Memory B cell (primary cell): Measurements from ENCODE around the gene SDF4.

ENCODE experiments used
- ATAC-seq: fragments of 150-1000 bp; cut with Tn5 transposase; 2 replicates; pipeline ENCODE4 v1.10.0; 2021; ENCODE audit warnings: low read depth, mild to moderate bottlenecking, moderate library complexity
- DNase-seq, 2 donors: peaks; one replicate each; pipeline ENCODE4 v3.0.0; 2022; ENCODE audit warnings: low spot score in 2 of 2
- H3K27ac Mint-ChIP-seq: one replicate; pipeline ENCODE4 v1.8.0; 2022; ENCODE audit warnings: mild to moderate bottlenecking, moderate library complexity, mixed read lengths
- H3K27me3 Mint-ChIP-seq: one replicate; pipeline ENCODE4 v1.8.0; 2022; ENCODE audit warnings: mixed read lengths
- H3K36me3 Mint-ChIP-seq: one replicate; pipeline ENCODE4 v1.8.0; 2022; ENCODE audit warnings: mild to moderate bottlenecking, mixed read lengths
- H3K4me1 Mint-ChIP-seq: one replicate; pipeline ENCODE4 v1.8.0; 2022; ENCODE audit warnings: mixed read lengths
- H3K4me3 Mint-ChIP-seq: one replicate; pipeline ENCODE4 v1.8.0; 2022; ENCODE audit warnings: mild to moderate bottlenecking, moderate library complexity, mixed read lengths
- H3K9me3 Mint-ChIP-seq: one replicate; pipeline ENCODE4 v1.8.0; 2022; ENCODE audit warnings: mixed read lengths

Gene SDF4

DNA sequence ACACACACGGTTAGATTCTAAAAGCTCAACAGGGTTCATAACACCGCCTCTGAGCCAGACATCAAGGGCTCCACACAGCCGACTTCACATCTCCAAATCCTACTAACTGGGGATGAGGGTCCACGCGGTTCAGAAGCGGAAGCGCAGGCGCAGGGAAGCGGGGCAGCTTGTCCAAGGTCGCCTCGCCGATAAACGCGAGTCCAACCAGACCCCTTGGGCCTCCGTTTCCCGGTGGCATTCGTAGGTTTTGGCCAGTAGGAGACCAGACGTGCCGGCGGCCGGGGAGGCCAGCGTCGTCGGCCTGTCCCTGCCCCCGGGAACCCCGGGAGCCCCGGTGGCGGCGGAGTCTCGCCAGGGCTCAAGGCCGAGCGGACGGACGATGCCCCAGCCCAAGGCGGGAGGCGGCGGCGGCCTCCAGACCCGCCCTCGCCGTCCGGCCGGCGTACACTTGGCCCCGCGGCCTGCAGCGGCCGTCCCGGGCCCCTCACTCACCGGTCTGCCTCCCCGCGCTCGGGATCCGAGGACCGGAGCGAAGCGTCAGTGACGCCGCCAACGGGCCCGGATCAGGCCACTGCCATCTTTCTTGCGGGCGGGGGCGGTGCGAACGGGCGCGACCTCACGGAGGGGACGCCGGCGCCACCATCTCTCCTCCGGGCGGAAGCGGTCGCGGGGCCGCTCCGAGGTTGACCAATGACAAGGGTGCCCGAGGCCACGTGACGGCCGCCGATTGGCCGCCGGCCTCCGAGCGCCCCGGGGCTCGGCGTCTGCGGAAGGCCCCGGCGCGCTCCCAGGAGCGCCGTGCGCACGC lies at the start of gene SDF4:
Gene SDF4 (minus strand): TSS at position 602 of the 808 bp plus-strand sequence. CDS start 3,229 bp downstream, outside the sequence.
- H3K27me3 Mint-ChIP-seq: no peaks in the 10 kb centered on the region
- peak; percentile 93 to 94 for DNase-seq
- peak; percentile 95 for ATAC-seq
- H3K4me3 Mint-ChIP-seq: peak within 1 kb of the TSS; percentile 90
- H3K36me3 Mint-ChIP-seq: peaks cover 5% of the 10 kb centered on the region
- peaks cover 21% of the 10 kb centered on the region for H3K4me1 Mint-ChIP-seq
- peak within 1 kb of the TSS; percentile 81 for H3K27ac Mint-ChIP-seq
- H3K9me3 Mint-ChIP-seq: no peaks in the 10 kb centered on the region

DNA sequence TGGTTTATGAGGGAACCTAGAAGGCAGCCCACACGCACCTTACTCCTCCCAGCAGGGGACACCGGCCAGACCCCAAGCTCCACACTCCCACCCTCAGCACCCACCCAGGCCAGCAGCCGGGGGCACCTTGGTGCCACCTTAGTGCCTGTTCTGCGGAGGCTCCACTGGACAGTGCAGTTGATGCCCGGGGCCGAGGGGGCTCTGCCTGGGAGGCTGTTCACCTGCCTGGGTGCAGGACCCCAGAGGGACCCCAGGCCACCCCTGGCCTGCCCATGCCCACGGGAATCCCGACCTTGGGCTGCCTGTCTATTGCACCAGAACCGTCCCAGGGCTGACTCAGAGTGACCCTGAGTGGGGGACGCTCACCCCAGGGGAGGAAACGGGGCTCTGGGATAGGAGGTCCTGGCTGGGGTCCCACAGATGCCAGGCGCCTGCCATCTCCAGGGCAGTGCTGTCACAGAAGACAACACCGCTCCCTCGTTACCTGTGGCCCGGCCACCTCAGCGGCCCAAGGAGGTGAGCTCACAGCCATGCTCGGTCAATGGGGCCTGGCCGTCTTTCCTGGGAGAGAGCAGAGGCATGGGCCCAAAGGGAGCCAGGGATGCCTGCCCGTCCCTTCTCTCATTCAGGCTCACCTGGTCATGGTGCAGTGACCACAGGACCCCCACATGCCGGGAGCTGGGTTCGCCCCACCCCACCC lies 49.1 kb upstream of the SDF4 start:
- Mint-ChIP-seq H3K9me3 (no peaks in the 10 kb centered on the region), H3K27me3 (peaks cover 5% of the 10 kb centered on the region), H3K4me1 (peaks cover 6% of the 10 kb centered on the region), H3K27ac (no peak overlapping the region), H3K36me3 (no peaks in the 10 kb centered on the region), H3K4me3 (no peak overlapping the region)
- DNase-seq: no peak
- ATAC-seq: no peak

DNA sequence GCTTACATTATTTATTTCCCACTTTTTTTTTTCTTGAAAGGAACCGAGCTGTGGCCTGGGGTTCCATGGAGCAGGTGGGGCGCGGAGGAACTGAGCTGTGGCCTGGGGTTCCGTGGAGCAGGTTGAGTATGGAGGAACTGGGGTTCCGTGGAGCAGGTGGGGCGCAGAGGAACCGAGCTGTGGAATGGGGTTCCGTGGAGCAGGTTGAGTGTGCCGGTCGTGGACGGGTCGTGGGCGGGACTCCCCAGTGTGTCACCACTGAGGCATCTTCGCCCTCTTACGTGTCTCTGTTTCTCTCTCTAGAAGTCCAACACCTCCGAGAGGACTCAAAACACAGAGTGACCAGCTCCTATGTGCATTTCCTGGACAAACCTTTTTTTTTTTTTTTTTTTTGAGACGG lies 47.2 kb upstream of the SDF4 start:
- H3K27me3 Mint-ChIP-seq: peaks cover 5% of the 10 kb centered on the region
- H3K4me1 Mint-ChIP-seq: peaks cover 6% of the 10 kb centered on the region
- ATAC-seq (no peak), DNase-seq (no peak)
- H3K36me3 Mint-ChIP-seq: no peaks in the 10 kb centered on the region
- H3K4me3 Mint-ChIP-seq: no peak overlapping the region
- H3K9me3 Mint-ChIP-seq: no peaks in the 10 kb centered on the region
- H3K27ac Mint-ChIP-seq: no peak overlapping the region

DNA sequence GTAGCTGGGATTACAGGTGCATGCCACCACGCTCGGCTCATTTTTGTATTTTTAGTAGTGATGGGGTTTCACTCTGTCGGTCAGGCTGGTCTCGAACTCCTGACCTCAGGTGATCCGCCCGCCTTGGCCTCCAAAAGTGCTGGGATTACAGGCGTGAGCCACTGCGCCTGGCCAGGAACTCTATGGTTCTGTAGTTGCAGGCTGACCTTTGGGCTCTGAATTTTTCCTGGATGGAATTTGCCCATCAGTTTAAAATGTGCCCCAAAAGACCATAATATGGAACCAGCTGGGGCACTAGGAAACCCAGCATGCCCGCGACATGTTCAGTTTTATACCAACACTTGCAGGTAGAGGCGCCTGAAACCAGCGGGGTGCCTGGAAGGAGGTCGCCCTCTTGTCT lies 46.8 kb upstream of the SDF4 start:
- H3K9me3 Mint-ChIP-seq: no peaks in the 10 kb centered on the region
- H3K27ac Mint-ChIP-seq: no peak overlapping the region
- H3K4me1 Mint-ChIP-seq: peaks cover 3% of the 10 kb centered on the region
- H3K36me3 Mint-ChIP-seq: no peaks in the 10 kb centered on the region
- ATAC-seq: no peak
- peaks cover 4% of the 10 kb centered on the region for H3K27me3 Mint-ChIP-seq
- no peak for DNase-seq
- no peak overlapping the region for H3K4me3 Mint-ChIP-seq

- H3K27me3 Mint-ChIP-seq: no peaks in the 10 kb centered on the region
- no peak overlapping the region for H3K27ac Mint-ChIP-seq
- DNase-seq: no peak
- ATAC-seq: no peak
- no peaks in the 10 kb centered on the region for H3K36me3 Mint-ChIP-seq
- peak overlapping the region; percentile 37 for H3K4me3 Mint-ChIP-seq
- H3K4me1 Mint-ChIP-seq: peaks cover 12% of the 10 kb centered on the region
- H3K9me3 Mint-ChIP-seq: no peaks in the 10 kb centered on the region
Observed at GRCh38 chr1:1275836-1276235, 44.0 kb upstream of the SDF4 start.

DNA sequence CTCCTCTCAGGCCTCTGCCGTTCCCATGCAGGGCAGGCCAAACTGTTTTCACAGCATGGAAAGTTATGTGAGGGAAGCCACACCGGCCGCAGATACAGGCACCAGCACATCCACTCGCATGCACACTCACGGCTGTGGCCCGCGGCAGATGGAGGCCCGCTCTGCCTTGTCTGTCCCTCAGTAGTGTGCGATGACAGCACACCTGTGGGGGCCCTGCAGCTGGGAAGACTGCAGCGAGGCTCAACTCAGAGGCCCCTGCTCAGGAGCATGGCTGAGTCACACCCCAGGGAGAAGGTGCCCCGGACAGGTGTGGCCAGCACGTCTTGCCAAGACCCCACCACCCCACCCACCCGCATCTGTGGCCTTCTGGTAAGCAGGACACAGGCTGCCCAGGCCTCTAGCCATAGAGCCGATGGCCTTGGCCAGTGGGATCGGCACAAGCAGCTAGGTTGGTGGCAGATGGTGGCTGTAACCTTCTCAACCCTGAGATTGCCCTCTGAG lies 43.2 kb upstream of the SDF4 start:
- no peak for ATAC-seq
- Mint-ChIP-seq H3K27ac (no peak overlapping the region), H3K27me3 (no peaks in the 10 kb centered on the region)

DNA sequence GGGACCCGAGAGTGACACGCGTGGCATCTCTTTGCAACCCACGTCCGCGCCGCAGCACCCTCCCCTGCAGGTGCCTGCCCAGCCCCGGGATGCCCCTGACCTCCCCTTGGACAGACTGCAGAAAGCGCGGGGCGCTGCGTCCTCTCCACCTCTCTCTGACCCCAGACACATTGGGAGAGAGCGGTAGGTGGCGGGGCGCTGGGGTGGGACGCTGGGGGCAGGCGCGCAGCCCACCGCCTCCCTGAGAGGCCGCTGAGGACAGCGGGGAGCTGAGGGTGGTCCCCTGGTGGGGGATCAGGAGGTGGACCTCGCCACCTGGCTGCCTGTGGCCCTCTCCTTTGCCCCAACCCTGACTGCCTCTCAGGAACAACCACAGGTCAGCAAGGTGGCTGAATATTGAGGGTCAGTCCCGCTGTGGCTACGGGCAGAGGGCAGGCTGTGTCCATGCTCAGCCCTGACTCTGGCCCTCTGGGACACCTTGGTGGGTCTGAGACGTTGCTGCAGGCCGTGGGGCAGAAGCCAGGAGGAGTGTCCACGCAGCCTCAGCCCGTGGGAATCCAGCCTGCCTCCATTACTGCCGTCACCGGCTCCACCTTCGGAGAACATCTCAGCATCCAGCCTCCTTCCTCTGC lies 42.6 kb upstream of the SDF4 start:
- ATAC-seq (no peak), DNase-seq (no peak)
- Mint-ChIP-seq H3K4me3 (peak overlapping the region; percentile 76), H3K4me1 (peaks cover 25% of the 10 kb centered on the region), H3K9me3 (no peaks in the 10 kb centered on the region), H3K27me3 (no peaks in the 10 kb centered on the region), H3K27ac (no peak overlapping the region), H3K36me3 (no peaks in the 10 kb centered on the region)

More for the DNA sequence above, 43.2 kb upstream of the SDF4 start:
- no peaks in the 10 kb centered on the region for H3K9me3 Mint-ChIP-seq
- no peaks in the 10 kb centered on the region for H3K36me3 Mint-ChIP-seq
- peaks cover 21% of the 10 kb centered on the region for H3K4me1 Mint-ChIP-seq
- no peak for DNase-seq
- peak overlapping the region; percentile 76 for H3K4me3 Mint-ChIP-seq

GRCh38 chr1:1273512-1274298 lies 41.9 kb upstream of the SDF4 start, which contains the start of gene UBE2J2:
Gene UBE2J2, minus strand, starts transcription at chr1:1273854. Its CDS starts 5,862 bp downstream, at chr1:1267992.
- H3K4me3 Mint-ChIP-seq: peak within 1 kb of the TSS; percentile 84
- H3K9me3 Mint-ChIP-seq: no peaks in the 10 kb centered on the region
- peaks cover 25% of the 10 kb centered on the region for H3K4me1 Mint-ChIP-seq
- DNase-seq (peak; percentile 81 to 85), ATAC-seq (peak; percentile 98)
- H3K27ac Mint-ChIP-seq: peak within 1 kb of the TSS; percentile 63
- H3K36me3 Mint-ChIP-seq: no peaks in the 10 kb centered on the region
- H3K27me3 Mint-ChIP-seq: no peaks in the 10 kb centered on the region

- peaks cover 25% of the 10 kb centered on the region for H3K4me1 Mint-ChIP-seq
- DNase-seq (no peak), ATAC-seq (no peak)
- H3K27me3 Mint-ChIP-seq: no peaks in the 10 kb centered on the region
- peak overlapping the region; percentile 63 for H3K27ac Mint-ChIP-seq
- H3K9me3 Mint-ChIP-seq: no peaks in the 10 kb centered on the region
- no peaks in the 10 kb centered on the region for H3K36me3 Mint-ChIP-seq
- H3K4me3 Mint-ChIP-seq: peak overlapping the region; percentile 84
Observed at GRCh38 chr1:1273209-1273511, 41.4 kb upstream of the SDF4 start.

GRCh38 chr1:1272341-1273208 lies 40.8 kb upstream of the SDF4 start:
- Mint-ChIP-seq H3K36me3 (peaks cover 2% of the 10 kb centered on the region), H3K4me3 (peak overlapping the region; percentile 84), H3K27ac (peak overlapping the region; percentile 63), H3K4me1 (peaks cover 25% of the 10 kb centered on the region), H3K27me3 (no peaks in the 10 kb centered on the region), H3K9me3 (no peaks in the 10 kb centered on the region)
- ATAC-seq: no peak
- no peak for DNase-seq

DNA sequence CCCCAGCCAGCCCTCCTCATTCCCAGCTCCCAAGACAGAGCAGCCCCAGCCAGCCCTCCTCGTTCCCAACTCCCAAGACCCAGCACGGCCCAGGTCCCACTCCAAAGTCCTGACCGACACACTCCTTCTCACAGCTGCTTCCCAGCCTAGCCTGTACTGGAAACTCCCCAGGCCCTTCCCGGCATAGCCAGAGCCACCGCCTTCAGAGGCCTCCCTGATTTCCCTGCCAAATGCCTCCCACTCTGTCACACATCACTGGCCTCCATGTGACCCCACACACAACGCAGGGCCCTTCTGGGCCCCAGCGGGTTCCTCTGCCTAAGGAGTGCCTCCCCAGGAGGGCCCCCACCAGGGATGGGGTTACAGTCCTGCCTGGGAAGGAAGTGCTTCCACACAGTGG lies 39.0 kb upstream of the SDF4 start:
- no peaks in the 10 kb centered on the region for H3K9me3 Mint-ChIP-seq
- ATAC-seq (no peak), DNase-seq (no peak)
- H3K27ac Mint-ChIP-seq: peak overlapping the region; percentile 17
- H3K27me3 Mint-ChIP-seq: no peaks in the 10 kb centered on the region
- H3K4me3 Mint-ChIP-seq: peak overlapping the region; percentile 52
- H3K36me3 Mint-ChIP-seq: peaks cover 2% of the 10 kb centered on the region
- peaks cover 28% of the 10 kb centered on the region for H3K4me1 Mint-ChIP-seq

DNA sequence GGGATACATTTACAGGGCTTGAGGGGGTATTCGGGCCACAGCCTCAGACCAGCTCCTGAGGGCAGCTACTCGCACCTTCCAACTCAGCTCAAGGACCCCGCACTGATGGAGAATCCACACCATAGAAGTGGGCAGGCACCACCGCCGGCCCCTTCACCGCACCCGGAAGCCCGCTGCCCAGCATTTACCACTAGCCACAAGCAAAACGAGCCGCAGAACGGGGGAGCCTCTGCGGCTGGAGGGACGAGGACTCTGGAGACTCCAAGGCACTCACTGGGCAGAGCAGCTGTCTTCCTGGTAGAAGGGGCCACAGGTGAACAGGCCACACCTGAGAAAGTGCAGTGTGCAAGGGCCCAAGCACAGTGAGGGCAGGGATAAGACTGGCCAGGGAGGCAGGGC lies 36.5 kb upstream of the SDF4 start:
- ATAC-seq: no peak
- no peaks in the 10 kb centered on the region for H3K9me3 Mint-ChIP-seq
- no peak overlapping the region for H3K4me3 Mint-ChIP-seq
- peaks cover 7% of the 10 kb centered on the region for H3K36me3 Mint-ChIP-seq
- peaks cover 28% of the 10 kb centered on the region for H3K4me1 Mint-ChIP-seq
- no peak overlapping the region for H3K27ac Mint-ChIP-seq
- DNase-seq: no peak
- H3K27me3 Mint-ChIP-seq: no peaks in the 10 kb centered on the region
